GM21423 (cell line): ENCODE data around the gene KIF26A.

ENCODE experiments used
- ATAC-seq: cut with Tn5 transposase; IDR thresholded peaks from one replicate; pipeline ENCODE4 v1.9.1; 2021; ENCODE audit warnings: mild to moderate bottlenecking, moderate library complexity; ENCODE audit not compliant: unreplicated experiment

KIF26A gene

DNA sequence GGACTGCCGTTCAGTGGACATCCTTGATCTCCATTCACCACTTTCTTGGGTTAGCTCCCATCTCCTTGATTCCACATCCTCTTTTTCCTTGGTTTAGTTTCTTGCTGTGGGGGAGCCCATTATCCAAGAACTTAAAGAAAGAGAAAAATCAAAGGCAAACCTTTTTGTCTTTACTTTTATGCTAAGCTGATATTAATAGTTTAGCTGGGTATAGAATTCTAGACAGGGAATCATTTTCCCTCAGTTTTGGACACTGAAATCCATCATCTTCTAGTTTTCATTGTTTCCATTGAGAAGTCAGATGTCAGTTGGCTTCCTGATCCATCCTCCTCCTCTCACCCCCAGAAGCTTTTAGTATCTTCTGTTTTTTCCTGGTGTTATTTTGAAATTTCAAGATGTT is 8.8 kb upstream of the KIF26A start:
- no peak for ATAC-seq

GRCh38 chr14:104130974-104131651 is 7.3 kb upstream of the KIF26A start:
- ATAC-seq: no peak

DNA sequence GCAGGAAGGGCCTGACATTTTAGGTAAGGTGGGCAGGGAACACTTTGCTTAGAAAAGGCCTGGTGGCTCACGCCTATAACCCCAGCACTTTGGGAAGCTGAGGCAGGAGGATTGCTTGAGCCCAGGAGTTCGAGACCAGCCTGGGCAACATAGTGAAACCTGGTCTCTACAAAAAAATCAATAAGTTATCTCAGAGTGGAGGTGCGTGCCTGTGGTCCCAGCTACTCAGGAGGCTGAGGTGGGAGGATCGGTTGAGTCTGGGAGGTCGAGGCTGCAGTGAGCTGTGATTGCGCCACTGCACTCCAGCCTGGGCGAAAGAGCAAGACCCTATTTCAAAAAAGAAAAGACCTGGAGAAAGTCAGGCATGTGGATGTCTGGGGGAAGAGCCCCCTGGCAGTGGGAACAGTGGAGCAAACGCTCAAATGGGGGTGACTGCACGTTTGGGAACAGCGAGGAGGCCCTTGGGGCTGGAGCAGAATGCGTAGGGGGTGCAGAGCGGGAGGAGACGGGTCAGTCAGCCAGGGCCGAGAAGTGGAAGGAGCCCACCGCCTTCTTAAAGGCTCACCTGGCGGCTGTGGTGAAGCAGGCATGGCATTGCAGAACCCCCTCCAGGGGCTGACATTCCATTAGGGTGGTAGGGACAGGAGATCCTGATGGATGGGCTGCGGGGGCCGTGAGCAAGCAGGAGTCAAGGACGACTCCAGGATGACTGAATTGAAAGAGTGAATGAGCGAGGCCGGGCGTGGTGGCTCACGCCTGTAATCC is 6.2 kb upstream of the KIF26A start:
- ATAC-seq: no peak

- ATAC-seq: no peak
Observed at GRCh38 chr14:104132981-104133380, 5.4 kb upstream of the KIF26A start.

DNA sequence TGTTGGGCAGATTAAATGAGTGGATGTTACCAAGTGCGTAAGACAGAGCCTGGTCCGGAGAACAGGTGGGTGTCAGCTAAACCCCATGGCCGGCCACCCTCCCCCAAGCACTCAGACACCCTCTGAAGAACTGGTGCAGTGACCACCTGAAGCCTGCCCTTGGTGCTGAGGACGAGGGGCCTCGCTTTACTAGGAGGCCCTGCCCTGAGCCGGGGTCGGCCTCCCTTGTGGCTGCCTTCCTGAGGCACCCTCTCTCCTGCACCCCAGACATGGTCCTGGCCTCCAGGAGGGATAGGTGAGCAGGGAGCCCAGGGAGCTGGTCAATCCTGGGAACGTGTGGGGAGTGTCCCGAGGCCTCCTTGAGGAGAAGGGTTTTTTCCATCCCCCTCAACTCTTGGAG is 4.9 kb upstream of the KIF26A start:
- ATAC-seq: no peak

- ATAC-seq: no peak
Observed at GRCh38 chr14:104134061-104134965, 4.1 kb upstream of the KIF26A start.

DNA sequence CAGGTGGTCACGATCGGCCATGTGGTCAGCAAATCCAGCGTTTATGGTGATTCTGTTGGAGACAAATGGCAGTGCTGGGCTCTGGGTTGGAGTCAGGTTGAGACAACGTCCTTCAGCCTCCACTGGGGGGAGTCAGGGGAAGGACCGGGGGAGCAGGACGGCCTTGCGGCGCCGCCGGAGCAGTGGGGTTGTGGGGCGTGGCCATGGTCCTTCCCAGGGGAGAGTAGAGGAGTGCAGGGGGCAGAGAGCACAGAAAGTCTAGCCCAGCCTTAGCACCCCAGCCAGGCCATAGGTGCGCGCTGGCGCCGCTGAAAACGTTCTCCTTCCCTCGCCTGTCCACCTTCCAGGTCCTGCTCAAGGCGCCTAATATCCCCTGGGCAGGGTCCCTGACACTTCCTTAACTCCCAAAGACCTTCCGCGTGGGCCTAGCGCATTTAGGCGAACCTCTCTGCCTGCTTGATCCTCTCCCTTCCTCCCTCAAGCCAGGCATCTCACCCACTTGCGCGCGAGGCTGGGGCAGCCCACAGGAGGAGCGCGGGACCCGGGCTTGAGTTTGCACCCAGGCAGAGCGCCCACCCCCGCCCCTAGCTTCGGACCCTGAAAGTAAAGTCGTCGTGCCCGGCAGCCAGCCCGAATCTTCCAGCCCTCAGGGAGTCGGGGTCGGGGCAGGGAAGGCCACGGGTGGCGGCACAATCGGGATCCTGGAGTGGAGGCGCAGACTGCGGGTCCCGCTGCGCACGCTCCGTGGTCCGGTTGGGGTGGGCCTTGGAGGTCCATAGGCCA is 3.1 kb upstream of the KIF26A start:
- ATAC-seq: no peak

- no peak for ATAC-seq
Observed at GRCh38 chr14:104135904-104136471, 2.4 kb upstream of the KIF26A start.

GRCh38 chr14:104136472-104137296 is 1.7 kb upstream of the KIF26A start:
- no peak for ATAC-seq

DNA sequence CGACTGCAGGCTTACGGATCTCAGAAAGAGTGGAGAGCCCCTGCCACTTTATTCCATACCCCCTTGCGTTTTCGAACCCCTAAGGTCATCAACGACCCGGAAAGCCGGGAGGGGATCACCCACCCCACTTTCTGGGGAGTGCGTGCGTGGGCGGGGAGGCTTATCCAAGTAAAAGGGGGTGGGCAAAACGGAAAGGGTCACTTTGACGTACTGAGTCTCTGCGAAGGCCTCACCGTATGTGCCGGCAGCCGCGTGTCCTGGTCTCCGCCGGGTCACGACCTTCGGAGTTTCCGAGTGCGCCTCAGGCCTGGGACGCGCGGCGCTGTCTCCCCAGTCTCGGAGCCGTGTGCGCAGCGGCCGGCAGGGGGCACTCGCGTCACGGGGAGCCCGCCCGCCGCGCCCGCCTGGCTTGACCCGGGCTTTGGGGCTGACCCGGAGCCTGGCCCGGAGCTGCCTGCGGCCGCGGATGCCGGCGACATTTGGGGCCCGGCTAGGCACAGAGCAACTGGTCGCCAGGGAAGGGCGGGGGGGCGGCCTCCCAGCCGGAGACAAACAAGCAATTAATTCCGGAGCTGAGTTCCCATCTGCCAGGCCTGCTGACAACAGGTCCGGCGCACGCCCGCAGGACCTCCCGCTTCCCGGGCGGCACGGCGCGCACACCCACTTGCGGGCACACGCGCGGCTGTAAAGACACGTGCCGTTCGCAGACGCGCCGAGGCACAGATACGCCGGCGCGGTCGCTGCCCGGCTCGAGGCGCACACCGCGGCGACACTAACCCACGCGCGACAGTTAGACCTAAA is 890 bp upstream of the KIF26A start:
- no peak for ATAC-seq

- no peak for ATAC-seq
Observed at GRCh38 chr14:104138718-104139459, 502 bp downstream of the KIF26A start.

- ATAC-seq: no peak
Observed at GRCh38 chr14:104139460-104140212, 1.2 kb downstream of the KIF26A start.

DNA sequence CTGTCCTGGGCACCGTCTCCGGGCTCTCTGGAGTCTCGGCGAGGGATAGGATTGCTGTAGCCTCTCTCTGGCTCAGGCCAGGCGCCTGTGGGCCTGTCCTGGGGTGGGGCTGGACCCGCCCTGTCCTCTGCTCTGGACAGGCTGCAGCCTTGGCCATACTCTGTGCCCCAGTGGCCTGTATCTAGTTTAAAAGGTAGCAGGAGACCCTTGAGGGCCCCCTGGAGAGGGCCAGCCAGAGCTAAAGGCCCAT is 1.8 kb downstream of the KIF26A start:
- ATAC-seq: no peak

- no peak for ATAC-seq
Observed at GRCh38 chr14:104140463-104141331, 2.3 kb downstream of the KIF26A start.

DNA sequence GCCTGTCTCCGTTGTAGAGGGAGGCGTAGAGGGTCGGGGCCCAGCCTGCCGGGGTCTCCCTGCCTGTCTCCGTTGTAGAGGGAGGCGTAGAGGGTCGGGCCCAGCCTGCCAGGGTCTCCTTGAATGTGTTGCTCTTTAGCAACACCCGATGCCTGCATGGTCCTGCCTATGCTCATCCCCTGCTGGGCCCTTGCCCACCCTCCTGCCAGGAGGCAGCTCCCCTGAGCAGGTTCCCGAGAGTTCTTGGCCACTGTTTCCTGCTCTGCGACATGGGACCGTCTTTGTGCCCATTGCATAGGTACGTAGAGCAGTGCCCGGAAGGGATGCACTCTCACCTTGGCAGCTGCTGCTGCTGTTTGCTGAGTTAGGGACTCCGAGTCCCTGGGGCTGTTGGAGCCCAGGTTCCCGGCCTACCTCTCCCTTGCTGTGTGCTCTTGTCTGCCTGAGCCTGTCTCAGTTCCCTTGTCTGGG is 3.3 kb downstream of the KIF26A start:
- no peak for ATAC-seq

DNA sequence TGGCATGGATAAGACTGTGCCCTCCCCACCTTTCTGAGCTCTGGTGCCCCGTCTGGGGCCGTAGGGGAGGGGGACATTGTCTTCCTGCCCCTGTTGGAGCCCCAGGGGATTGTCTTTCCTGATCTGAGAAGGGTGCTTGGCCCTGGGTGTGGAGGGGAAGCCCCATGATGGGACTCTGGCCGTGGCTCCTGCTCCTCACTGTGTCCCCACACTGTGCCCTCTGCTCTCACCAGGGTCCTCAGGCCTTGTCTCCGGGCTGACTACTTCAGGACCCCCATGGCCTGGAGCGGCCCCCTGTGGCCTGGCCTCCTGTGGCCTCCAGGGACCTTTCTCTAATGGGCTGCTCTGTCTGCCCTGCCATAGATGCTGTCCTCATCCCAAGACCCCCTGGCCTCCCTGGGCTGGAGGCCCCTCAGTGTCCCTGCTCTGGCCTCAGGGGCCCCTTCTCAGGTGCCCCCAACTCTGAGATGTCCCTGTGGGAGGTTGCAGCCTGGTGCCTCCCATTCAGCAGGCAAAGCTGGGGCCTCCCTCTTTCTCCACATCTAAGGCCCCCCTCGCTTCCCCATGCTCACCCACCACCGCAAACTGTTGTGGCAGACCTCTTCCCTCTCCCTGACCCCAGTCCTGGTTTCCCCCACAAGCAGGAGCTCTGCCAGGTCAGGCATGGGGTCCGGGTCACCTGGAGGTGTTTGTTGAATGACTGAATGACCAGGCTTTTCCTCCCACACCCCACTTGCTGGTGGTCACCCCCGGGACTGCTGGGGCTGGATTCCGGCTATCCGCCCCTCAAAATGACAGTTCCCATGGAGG is 4.0 kb downstream of the KIF26A start:
- ATAC-seq: no peak
